Endothelial cell of umbilical vein (primary cell): ENCODE measurements around the gene PRAMEF5. TPM values are rescaled to one million over a fixed set of nuclear protein-coding genes. Genes with fewer than 3 reads are reported as not detected.
"Not testable (repeated sequence)": the region's sequence is repeated elsewhere in the genome, so short reads cannot be mapped to it uniquely, and the experiment has no call there.

ENCODE experiments used
- BruUV-seq: library from RNA; stranded (reverse); fragments of 400-500 nt; replicated peaks from 2 replicates; lab custom pipeline; 2021; lab: Mats Ljungman, UMichigan
- CTCF ChIA-PET: fragments of 300-600, 350-600 bp; sonication (Branson Sonifier 250); formaldehyde crosslinking; loops from one replicate; lab custom pipeline; 2021; ENCODE audit warnings: antibody characterized with exemption, inconsistent platforms; lab: Charles Lee
- POLR2A ChIA-PET: fragments of 300-600, 350-600 bp; sonication (Branson Sonifier 250); formaldehyde crosslinking; loops from one replicate; lab custom pipeline; 2021; ENCODE audit warnings: antibody characterized with exemption, inconsistent platforms; lab: Charles Lee
- DNase-seq: peaks from one replicate; pipeline ENCODE4 v3.0.0-alpha.2; 2011; ENCODE audit warnings: low read depth, low spot score
- FAIRE-seq: peaks from 2 replicates; lab custom pipeline; 2011; peaks lifted over from hg19 to GRCh38; lab: Jason Lieb, UNC
- H2AFZ ChIP-seq: 2 replicates; pipeline ENCODE4 v1.6.0; 2012; ENCODE audit warnings: low read depth, low read length, control low read depth, inconsistent platforms
- H3K27ac ChIP-seq: 2 replicates; pipeline ENCODE4 v1.5.1; 2011; ENCODE audit warnings: low read depth, mild to moderate bottlenecking, control low read depth, low read length, moderate library complexity; ENCODE audit not compliant: insufficient read depth
- H3K27me3 ChIP-seq, 2 experiments: 2 replicates each; pipeline versions ENCODE4 v1.6.0 to v1.6.1; 2011; ENCODE audit warnings: low read length in 2 of 2, mixed read lengths in 1 of 2; ENCODE audit not compliant: control insufficient read depth in 2 of 2, insufficient read depth in 2 of 2
- H3K36me3 ChIP-seq, 2 experiments: 2 replicates in 1 of 2; 3 replicates in 1 of 2; pipeline ENCODE4 v1.5.1; 2011; ENCODE audit warnings: low read length in 2 of 2, mild to moderate bottlenecking in 1 of 2, moderate library complexity in 1 of 2; ENCODE audit not compliant: control insufficient read depth in 2 of 2, insufficient read depth in 2 of 2; ENCODE audit errors: extremely low read depth in 1 of 2
- H3K4me1 ChIP-seq: 3 replicates; pipeline ENCODE4 v1.5.1; 2011; ENCODE audit warnings: mild to moderate bottlenecking, low read length; ENCODE audit not compliant: control insufficient read depth, insufficient read depth; ENCODE audit errors: extremely low read depth
- H3K4me2 ChIP-seq: 2 replicates; pipeline ENCODE4 v1.6.1; 2011; ENCODE audit warnings: low read length, control low read depth, mixed read lengths; ENCODE audit not compliant: insufficient read depth
- H3K4me3 ChIP-seq, 3 experiments: fragments of 200-600 bp in 1 of 3; sonication (generic), shearing (Covaris generic) in 1 of 3; replicated peaks in 1 of 3; 2 replicates each; pipeline ENCODE4 v1.5.1; 2011 to 2016; ENCODE audit warnings: control low read depth in 3 of 3, low read length in 3 of 3, mild to moderate bottlenecking in 2 of 3, inconsistent platforms in 1 of 3, low read depth in 1 of 3, moderate library complexity in 1 of 3; ENCODE audit not compliant: insufficient read depth in 1 of 3
- H3K79me2 ChIP-seq: 2 replicates; pipeline ENCODE4 v1.6.0; 2012; ENCODE audit warnings: low read length, inconsistent platforms; ENCODE audit not compliant: control insufficient read depth, insufficient read depth
- H3K9ac ChIP-seq: replicated peaks from 2 replicates; pipeline ENCODE3; 2011; ENCODE audit warnings: low read length, control low read depth; ENCODE audit not compliant: insufficient read depth; ENCODE audit errors: extremely low read depth
- H3K9me1 ChIP-seq: replicated peaks from 3 replicates; pipeline ENCODE4 v1.6.0; 2011; ENCODE audit warnings: mild to moderate bottlenecking, low read length; ENCODE audit not compliant: control insufficient read depth, insufficient read depth; ENCODE audit errors: extremely low read depth
- H3K9me3 ChIP-seq: replicated peaks from 2 replicates; pipeline ENCODE4 v1.5.1; 2012; ENCODE audit warnings: low read length, inconsistent platforms; ENCODE audit not compliant: control insufficient read depth, insufficient read depth
- H4K20me1 ChIP-seq: replicated peaks from 2 replicates; pipeline ENCODE3; 2011; ENCODE audit warnings: mild to moderate bottlenecking, low read length; ENCODE audit not compliant: control insufficient read depth, insufficient read depth; ENCODE audit errors: extremely low read depth
- dilution Hi-C: fragments of 300-500 bp; cut with MboI; formaldehyde crosslinking; loops from one replicate; pipeline ENCODE4 v1.15.0; 2019; ENCODE audit warnings: low sequenced_read_pairs; ENCODE audit not compliant: extremely low pct_ligation_motif_present
- intact Hi-C: fragments of 100-400 bp; cut with micrococcal nuclease; formaldehyde crosslinking; loops from one replicate; pipeline ENCODE4 v1.10.0; 2022
- polyA plus RNA-seq, 4 experiments: library from polyadenylated mRNA; depleted of rRNA in 3 of 4; stranded (reverse) in 3 of 4; unstranded in 1 of 4; fragments of >200 nt; gene quantifications; 2 replicates each; pipeline versions ENCODE4 v1.2.1 to v1.2.3, GENCODE V29; 2011 to 2012; ENCODE audit warnings: missing spikeins in 1 of 4
- total RNA-seq: library from RNA; stranded (reverse); gene quantifications from 2 replicates; pipeline ENCODE4 v1.2.3, GENCODE V29; 2021

PRAMEF5 gene
- total and polyA plus RNA-seq, 2 donors (not counting 3 experiments of a cell fraction or from before 2014, with no cell fraction given) = not detected

- H3K9ac ChIP-seq, BruUV-seq, H4K20me1 ChIP-seq, H2AFZ ChIP-seq, H3K4me2 ChIP-seq, DNase-seq, dilution Hi-C loops, FAIRE-seq, POLR2A ChIA-PET, H3K4me1 ChIP-seq, H3K9me1 ChIP-seq, H3K27me3 ChIP-seq, intact Hi-C loops, H3K36me3 ChIP-seq, H3K79me2 ChIP-seq, H3K27ac ChIP-seq, H3K9me3 ChIP-seq, H3K4me3 ChIP-seq: not testable (repeated sequence)
- CTCF ChIA-PET = interaction anchor here (0.6 kb wide), 1 partner anchor 797 kb away, joined by 4 read pairs; no protein-coding TSS in a partner anchor
These were observed 28.3 kb upstream of the PRAMEF5 start, which contains the start of gene PRAMEF18 for GRCh38 chr1:13225675-13226204. PRAMEF18 (minus strand) TSS chr1:13226154; CDS start chr1:13226106, 48 bp downstream.

DNA sequence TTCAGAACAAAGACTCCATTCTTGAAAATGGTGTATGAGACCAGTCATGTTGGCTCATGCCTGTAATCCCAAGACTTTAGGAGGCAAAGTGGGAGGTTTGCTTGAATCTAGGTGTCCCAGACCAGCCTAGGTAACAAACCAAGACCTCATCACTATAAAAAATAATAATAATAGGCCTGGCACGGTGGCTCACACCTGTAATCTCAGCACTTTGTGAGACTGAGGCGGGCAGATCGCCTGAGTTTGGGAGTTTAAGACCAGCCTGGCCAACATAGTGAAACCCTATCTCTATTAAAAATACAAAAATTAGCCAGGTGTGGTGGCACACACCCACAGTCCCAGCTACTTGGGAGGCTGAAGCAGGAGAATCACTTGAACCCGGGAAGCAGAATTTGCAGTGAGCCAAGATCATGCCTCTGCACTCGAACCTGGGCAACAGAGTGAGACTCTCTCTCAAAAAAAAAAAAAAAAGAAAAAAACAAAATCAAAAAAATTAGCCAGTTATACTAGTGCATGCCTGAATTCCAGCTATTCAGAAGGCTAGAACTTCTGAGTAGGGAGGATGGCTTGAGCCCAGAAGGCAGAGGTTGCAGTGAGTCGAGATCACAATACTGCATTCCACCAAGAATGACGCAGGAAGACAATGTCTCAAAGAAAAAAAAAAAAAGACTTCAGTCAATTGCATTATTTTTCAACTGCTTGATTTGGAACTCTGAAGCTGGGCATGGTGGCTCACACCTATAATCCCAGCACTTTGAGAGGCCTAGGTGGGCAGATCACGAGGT is 26.5 kb upstream of the PRAMEF5 start:
- H3K9me3 ChIP-seq, DNase-seq, H3K4me1 ChIP-seq, H2AFZ ChIP-seq, BruUV-seq, intact Hi-C loops, CTCF ChIA-PET, H3K27ac ChIP-seq, H3K27me3 ChIP-seq, H3K79me2 ChIP-seq, H3K9ac ChIP-seq, H4K20me1 ChIP-seq, H3K4me3 ChIP-seq, H3K36me3 ChIP-seq, H3K4me2 ChIP-seq, dilution Hi-C loops, H3K9me1 ChIP-seq, FAIRE-seq, POLR2A ChIA-PET: not testable (repeated sequence)
